Measurements from ENCODE around the gene BCO1. TPM values are rescaled to one million over a fixed set of nuclear protein-coding genes. Genes with fewer than 3 reads are reported as not detected.
A peak's percentile ranks its signal among the peaks of the same experiment; 100 is the strongest.

BCO1 gene
- total and polyA plus RNA-seq, 2 of the 4 experiments (the other 2 are of a cell fraction) = not detected

DNA sequence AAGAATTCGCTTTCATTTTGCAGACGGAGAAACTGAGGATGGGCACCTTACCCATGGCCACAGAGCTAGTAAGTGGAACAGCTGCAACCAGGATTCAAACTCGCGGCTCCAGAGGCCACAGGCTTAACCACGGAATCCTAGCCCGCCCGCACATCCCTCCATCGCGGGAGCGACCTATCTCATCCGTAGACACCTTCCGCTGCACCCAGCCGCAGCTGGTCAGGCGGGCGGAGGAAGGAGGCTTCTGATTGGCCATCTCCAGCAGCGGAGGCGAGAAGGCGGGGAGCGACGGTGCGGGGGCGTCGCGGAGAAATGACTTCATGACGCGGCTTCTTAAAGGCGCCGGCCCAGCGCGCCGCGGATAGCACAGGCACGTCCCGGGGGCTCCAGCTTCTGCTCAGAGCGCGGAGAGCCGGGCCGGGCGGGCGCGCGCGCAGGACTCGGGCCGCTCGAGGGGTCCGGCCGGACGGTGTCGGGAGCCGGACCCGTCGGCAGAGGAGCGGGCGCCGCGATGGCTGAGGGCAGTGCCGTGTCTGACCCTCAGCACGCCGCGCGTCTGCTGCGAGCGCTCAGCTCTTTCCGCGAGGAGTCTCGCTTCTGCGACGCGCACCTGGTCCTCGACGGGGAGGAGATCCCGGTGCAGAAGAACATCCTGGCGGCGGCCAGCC is 76.2 kb downstream of the BCO1 start, which contains the start of gene GAN:
Gene GAN (plus strand): TSS at position 360 of the 668 bp plus-strand sequence. CDS start 152 bp downstream, at position 512.
- Histone ChIP-seq H4K20me1 (ENCODE audit: insufficient read depth, low read length) (peaks cover 15% of the 10 kb centered on the region; the same call in 1 of the 2 replicates), H3K18ac (ENCODE audit: low read depth, low read length) (peak within 1 kb of the TSS; percentile 43; the same call in 1 of the 2 replicates), H3K4me2 (ENCODE audit: low read depth, low read length) (peak within 1 kb of the TSS; percentile 97), H3K9ac (ENCODE audit: low read depth, low read length) (peak within 1 kb of the TSS; percentile 90), H2AK9ac (replicated peaks; ENCODE audit: low read depth, low read length, poor library complexity) (peak within 1 kb of the TSS; percentile 65), H2BK15ac (ENCODE audit: low read depth, low read length) (no peak within 1 kb of the TSS), H3K56ac (ENCODE audit: extremely low read depth, insufficient read depth, low read length) (peak within 1 kb of the TSS; percentile 76; the same call in 1 of the 2 replicates), H3K4ac (ENCODE audit: low read depth, low read length) (peak within 1 kb of the TSS; percentile 81), H3K27ac (ENCODE audit: insufficient read depth, low read length) (peak within 1 kb of the TSS; percentile 71), H3K4me1 (ENCODE audit: control insufficient read depth, insufficient read depth, low read length) (peaks cover 12% of the 10 kb centered on the region), H3K36me3 (ENCODE audit: control insufficient read depth, insufficient read depth, low read length) (peaks cover 2% of the 10 kb centered on the region; the same call in 1 of the 2 replicates), H3K79me1 (ENCODE audit: low read depth in 1 of 2, low read length in 2 of 2) (peaks cover 33 to 59% of the 10 kb centered on the region in 2 experiments), H2BK20ac (ENCODE audit: low read depth, low read length) (no peak within 1 kb of the TSS), H4K5ac (ENCODE audit: low read depth, low read length) (peak within 1 kb of the TSS; percentile 83), H3K4me3 (ENCODE audit: insufficient read depth, low read depth, low read length) (peak within 1 kb of the TSS; percentile 92), H2BK120ac (ENCODE audit: low read depth, low read length) (peak within 1 kb of the TSS; percentile 37; the same call in 1 of the 2 replicates), H2BK5ac (ENCODE audit: low read depth, low read length, poor library complexity, severe bottlenecking) (peak within 1 kb of the TSS; percentile 69), H3K27me3 (ENCODE audit: control insufficient read depth, insufficient read depth, low read length) (no peaks in the 10 kb centered on the region), H2AK5ac (ENCODE audit: low read depth, low read length) (no peak within 1 kb of the TSS), H3K9me3 (ENCODE audit: control insufficient read depth, insufficient read depth, low read length) (no peaks in the 10 kb centered on the region), H2AFZ (replicated peaks; ENCODE audit: low read length, poor library complexity) (peak within 1 kb of the TSS; percentile 93), H4K8ac (ENCODE audit: low read depth in 2 of 2, low read length in 2 of 2) (peak within 1 kb of the TSS; percentile 43 to 95), H4K91ac (ENCODE audit: insufficient read depth, low read depth, low read length) (peak within 1 kb of the TSS; percentile 30; the same call in 1 of the 2 replicates), H3K23ac (ENCODE audit: low read depth, low read length) (peak within 1 kb of the TSS; percentile 89), H3K14ac (replicated peaks; ENCODE audit: low read depth, low read length) (peak within 1 kb of the TSS; percentile 83), H3K9me1 (ENCODE audit: insufficient read depth, low read length) (peaks cover 7% of the 10 kb centered on the region)
- dilution Hi-C loops (cut with HindIII; ENCODE audit: low sequenced_read_pairs, unreplicated experiment) = no loop called here
- BruUV-seq (replicated peaks) = no TSS peak
- ChIA-PET CTCF (interaction anchor here (1.0 kb wide), 1 partner anchor 364 kb away, joined by 3 read pairs; no protein-coding TSS in a partner anchor), POLR2A (ENCODE audit: unreplicated experiment) (interaction anchor here (0.5 kb wide), 1 partner anchor 71 kb away, joined by 10 read pairs; no protein-coding TSS in a partner anchor)
- DNase-seq (peak; percentile 95), ATAC-seq (ENCODE audit: low read depth) (peak; percentile 91)
- intact Hi-C loops (cut with micrococcal nuclease) = loop anchor here (2.0 to 10.0 kb wide), 4 partner anchors 80 to 280 kb away; partner anchors contain the start of genes ATMIN, BCO1 and GCSH
- peak; percentile 86; the same call in 1 of the 2 replicates for TF ChIP-seq MAZ (IDR thresholded peaks at IDR 0.05; ENCODE audit: borderline replicate concordance, low read depth, low read length)
- TF ChIP-seq FOS (IDR thresholded peaks at IDR 0.05; ENCODE audit: low read depth, low read length) = no peak
- TF ChIP-seq POLR2A (IDR thresholded peaks at IDR 0.05; ENCODE audit: low read depth, low read length) = peak; percentile 75
- TF ChIP-seq RCOR1 (IDR thresholded peaks at IDR 0.05; ENCODE audit: insufficient replicate concordance, low read length) = peak; percentile 88
- TF ChIP-seq MXI1 (IDR thresholded peaks at IDR 0.05; ENCODE audit: borderline replicate concordance, low read depth, low read length) = no peak; the same call in 1 of the 2 replicates
- TF ChIP-seq, protein P1, sequence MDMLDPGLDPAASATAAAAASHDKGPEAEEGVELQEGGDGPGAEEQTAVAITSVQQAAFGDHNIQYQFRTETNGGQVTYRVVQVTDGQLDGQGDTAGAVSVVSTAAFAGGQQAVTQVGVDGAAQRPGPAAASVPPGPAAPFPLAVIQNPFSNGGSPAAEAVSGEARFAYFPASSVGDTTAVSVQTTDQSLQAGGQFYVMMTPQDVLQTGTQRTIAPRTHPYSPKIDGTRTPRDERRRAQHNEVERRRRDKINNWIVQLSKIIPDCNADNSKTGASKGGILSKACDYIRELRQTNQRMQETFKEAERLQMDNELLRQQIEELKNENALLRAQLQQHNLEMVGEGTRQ (IDR thresholded peaks at IDR 0.05; ENCODE audit: low read depth, low read length) = peak; percentile 83
- TF ChIP-seq CHD1 (IDR thresholded peaks at IDR 0.05; ENCODE audit: low read depth, low read length) = no peak
- 0% methylated on average over 41 of the region's 75 CpGs; no CpG with 5 or more reads in 1 of the 2 experiments for WGBS, 2 experiments (ENCODE audit: extremely low coverage in 2 of 2, insufficient read length in 1 of 2)
- in situ Hi-C loops (cut with MboI; ENCODE audit: low sequenced_read_pairs) = no loop called here

Data from IMR-90 (cell line).